Natural killer cell (primary cell): ENCODE measurements around the gene TCF4. TPM values are rescaled to one million over a fixed set of nuclear protein-coding genes. Genes with fewer than 3 reads are reported as not detected.

Experiments
- ATAC-seq, 3 donors: fragments of 150-1000 bp in 2 of 3; fragments of 200-7000 bp in 1 of 3; cut with Tn5 transposase; 1 replicate in 1 of 3; 2 replicates in 2 of 3; pipeline ENCODE4 v1.10.0; 2021; ENCODE audit warnings: mild to moderate bottlenecking in 2 of 3, moderate library complexity in 2 of 3
- DNase-seq, 2 donors: peaks; one replicate each; pipeline versions ENCODE4 v3.0.0 to v3.0.0-alpha.2; 2013 to 2021; ENCODE audit warnings: mixed read lengths in 1 of 2
- H3K27ac ChIP-seq: one replicate; pipeline ENCODE4 v1.5.1; 2013; ENCODE audit warnings: mild to moderate bottlenecking, low read length
- H3K27me3 ChIP-seq: one replicate; pipeline ENCODE4 v1.6.1; 2013; ENCODE audit warnings: low read length; ENCODE audit not compliant: control insufficient read depth, insufficient read depth
- H3K36me3 ChIP-seq: one replicate; pipeline ENCODE4 v1.6.1; 2013; ENCODE audit warnings: low read length; ENCODE audit not compliant: control insufficient read depth, insufficient read depth
- H3K4me1 ChIP-seq: one replicate; pipeline ENCODE4 v1.6.1; 2013; ENCODE audit warnings: low read length; ENCODE audit not compliant: control insufficient read depth, insufficient read depth
- H3K4me3 ChIP-seq: one replicate; pipeline ENCODE4 v1.5.1; 2013; ENCODE audit warnings: low read length
- H3K9me3 ChIP-seq: one replicate; pipeline ENCODE4 v1.6.1; 2013; ENCODE audit warnings: low read length; ENCODE audit not compliant: control insufficient read depth, insufficient read depth
- H3K27ac Mint-ChIP-seq, 2 donors: one replicate each; pipeline ENCODE4 v1.8.0; 2022; ENCODE audit warnings: mild to moderate bottlenecking in 2 of 2, mixed read lengths in 2 of 2, moderate library complexity in 1 of 2
- H3K27me3 Mint-ChIP-seq, 2 donors: one replicate each; pipeline ENCODE4 v1.8.0; 2022; ENCODE audit warnings: low read depth in 2 of 2, mixed read lengths in 2 of 2
- H3K36me3 Mint-ChIP-seq: one replicate; pipeline ENCODE4 v1.8.0; 2022; ENCODE audit warnings: mixed read lengths
- H3K4me1 Mint-ChIP-seq, 2 donors: one replicate each; pipeline ENCODE4 v1.8.0; 2022; ENCODE audit warnings: mixed read lengths in 2 of 2
- H3K4me3 Mint-ChIP-seq: one replicate; pipeline ENCODE4 v1.8.0; 2022; ENCODE audit warnings: mild to moderate bottlenecking, moderate library complexity, mixed read lengths
- H3K9me3 Mint-ChIP-seq, 2 donors: one replicate each; pipeline ENCODE4 v1.8.0; 2022; ENCODE audit warnings: mixed read lengths in 2 of 2
- WGBS: methylation state at CpG from one replicate; pipeline ENCODE4 v1.1.7; 2013; ENCODE audit warnings: missing lambda C conversion rate; ENCODE audit not compliant: insufficient coverage; 5-methylcytosine and 5-hydroxymethylcytosine counted together
- intact Hi-C: fragments of 100-400 bp; cut with micrococcal nuclease; formaldehyde crosslinking; loops from one replicate; pipeline ENCODE4 v1.14.2; 2022
- total RNA-seq, 4 donors: library from RNA; stranded (reverse); fragments of 120-200 nt in 1 of 4; gene quantifications; one replicate each; pipeline versions ENCODE4 v1.2.3 to v1.2.4, GENCODE V29; 2013 to 2022
- TF ChIP-seq, protein P1 (sequence below): fragments of 200-600 bp; IDR thresholded peaks from one replicate; pipeline ENCODE4 v1.8.0; 2022; ENCODE audit warnings: antibody characterized with exemption

Gene TCF4
- total RNA-seq, 3 donors from 2014 or later (not counting 1 experiment from before 2014, with no cell fraction given), result 8.3 to 16.5 (median 9.0) TPM

GRCh38 chr18:55427951-55428350 lies 160.0 kb downstream of the TCF4 start:
- H3K4me1 ChIP-seq, result no peaks in the 10 kb centered on the region
- no peaks in the 10 kb centered on the region for H3K36me3 Mint-ChIP-seq
- no peaks in the 10 kb centered on the region for H3K9me3 ChIP-seq
- no peak for ATAC-seq
- H3K9me3 Mint-ChIP-seq, result no peaks in the 10 kb centered on the region
- H3K27ac ChIP-seq, result no peak overlapping the region
- H3K27me3 ChIP-seq, result peaks cover 2% of the 10 kb centered on the region
- no CpG with 5 or more reads among the region's 1 CpG for WGBS
- no peak overlapping the region for H3K4me3 Mint-ChIP-seq
- intact Hi-C loops, result no loop called here
- H3K36me3 ChIP-seq, result no peaks in the 10 kb centered on the region
- no peak for DNase-seq
- H3K27ac Mint-ChIP-seq, result no peak overlapping the region
- no peak overlapping the region for H3K4me3 ChIP-seq
- TF ChIP-seq, protein P1, sequence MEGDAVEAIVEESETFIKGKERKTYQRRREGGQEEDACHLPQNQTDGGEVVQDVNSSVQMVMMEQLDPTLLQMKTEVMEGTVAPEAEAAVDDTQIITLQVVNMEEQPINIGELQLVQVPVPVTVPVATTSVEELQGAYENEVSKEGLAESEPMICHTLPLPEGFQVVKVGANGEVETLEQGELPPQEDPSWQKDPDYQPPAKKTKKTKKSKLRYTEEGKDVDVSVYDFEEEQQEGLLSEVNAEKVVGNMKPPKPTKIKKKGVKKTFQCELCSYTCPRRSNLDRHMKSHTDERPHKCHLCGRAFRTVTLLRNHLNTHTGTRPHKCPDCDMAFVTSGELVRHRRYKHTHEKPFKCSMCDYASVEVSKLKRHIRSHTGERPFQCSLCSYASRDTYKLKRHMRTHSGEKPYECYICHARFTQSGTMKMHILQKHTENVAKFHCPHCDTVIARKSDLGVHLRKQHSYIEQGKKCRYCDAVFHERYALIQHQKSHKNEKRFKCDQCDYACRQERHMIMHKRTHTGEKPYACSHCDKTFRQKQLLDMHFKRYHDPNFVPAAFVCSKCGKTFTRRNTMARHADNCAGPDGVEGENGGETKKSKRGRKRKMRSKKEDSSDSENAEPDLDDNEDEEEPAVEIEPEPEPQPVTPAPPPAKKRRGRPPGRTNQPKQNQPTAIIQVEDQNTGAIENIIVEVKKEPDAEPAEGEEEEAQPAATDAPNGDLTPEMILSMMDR, result no peak
- peaks cover 0 to 13% of the 10 kb centered on the region in 2 donors for H3K27me3 Mint-ChIP-seq
- no peaks in the 10 kb centered on the region for H3K4me1 Mint-ChIP-seq

- Histone ChIP-seq H3K4me3 (no peak overlapping the region), H3K4me1 (no peaks in the 10 kb centered on the region), H3K27ac (no peak overlapping the region), H3K27me3 (peaks cover 2% of the 10 kb centered on the region), H3K9me3 (no peaks in the 10 kb centered on the region), H3K36me3 (no peaks in the 10 kb centered on the region)
- WGBS, result 89% methylated on average over 2 of the region's 3 CpGs
- no peak for DNase-seq
- Mint-ChIP-seq H3K9me3 (no peaks in the 10 kb centered on the region), H3K36me3 (no peaks in the 10 kb centered on the region), H3K27me3 (peaks cover 0 to 14% of the 10 kb centered on the region in 2 donors), H3K4me3 (no peak overlapping the region), H3K27ac (no peak overlapping the region), H3K4me1 (peaks cover 4% of the 10 kb centered on the region in 2 donors)
- no peak for ATAC-seq
- intact Hi-C loops, result no loop called here
- TF ChIP-seq, protein P1, result no peak
Observed at GRCh38 chr18:55425698-55426097, 162.3 kb downstream of the TCF4 start.

DNA sequence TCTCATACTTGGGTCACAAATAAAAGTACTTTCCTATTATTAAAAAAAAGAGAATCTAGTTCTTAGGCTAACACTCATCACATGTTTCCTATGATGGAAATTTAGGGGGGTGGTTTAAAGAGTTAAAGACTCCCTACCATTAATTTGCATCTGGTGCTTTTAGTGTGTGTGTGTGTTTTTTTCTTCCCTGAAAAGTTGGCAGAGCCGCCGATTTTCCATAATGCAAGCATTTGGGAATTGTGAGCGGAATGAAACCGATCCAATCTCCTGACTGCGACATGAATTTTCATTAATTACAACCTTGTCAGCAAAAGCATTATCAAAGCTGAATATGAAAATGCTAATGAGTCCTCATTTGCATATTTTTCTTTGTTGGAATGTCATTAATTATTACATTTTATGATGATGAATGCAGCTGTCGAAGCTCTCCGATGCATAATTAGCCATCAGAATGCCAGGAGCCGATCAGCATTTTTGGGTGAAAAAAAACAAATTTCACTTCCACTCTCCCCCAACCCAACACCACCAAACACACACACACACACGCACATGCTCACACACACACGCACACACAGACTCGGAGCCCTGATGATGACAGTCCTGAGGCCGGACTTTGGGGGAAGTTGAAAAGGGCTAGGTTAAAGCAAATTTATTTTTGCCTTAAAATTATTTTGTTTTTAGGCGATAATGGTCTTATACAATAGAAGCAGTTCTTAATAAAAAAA lies 165.4 kb downstream of the TCF4 start:
- no peak for ATAC-seq
- TF ChIP-seq, protein P1, result no peak

More for the DNA sequence above, 165.4 kb downstream of the TCF4 start:
- intact Hi-C loops, result no loop called here
- Histone ChIP-seq H3K4me3 (peak overlapping the region; percentile 13), H3K9me3 (no peaks in the 10 kb centered on the region), H3K36me3 (no peaks in the 10 kb centered on the region), H3K27me3 (peaks cover 2% of the 10 kb centered on the region), H3K4me1 (no peaks in the 10 kb centered on the region), H3K27ac (no peak overlapping the region)
- no peak overlapping the region for H3K4me3 Mint-ChIP-seq
- peaks cover 15% of the 10 kb centered on the region in 2 donors for H3K4me1 Mint-ChIP-seq
- H3K36me3 Mint-ChIP-seq, result no peaks in the 10 kb centered on the region
- peaks cover 7 to 12% of the 10 kb centered on the region in 2 donors for H3K27me3 Mint-ChIP-seq
- no peaks in the 10 kb centered on the region for H3K9me3 Mint-ChIP-seq
- H3K27ac Mint-ChIP-seq, result no peak overlapping the region
- no peak for DNase-seq
- whole genome bisulfite sequencing, result 96% methylated on average over 7 of the region's 13 CpGs
